Hepatocyte (in vitro differentiated cells): ENCODE measurements around the gene RDM1. TPM values are rescaled to one million over a fixed set of nuclear protein-coding genes. Genes with fewer than 3 reads are reported as not detected.

Source experiments
- DNase-seq: peaks from one replicate; pipeline ENCODE4 v3.0.0-alpha.2; 2016; ENCODE audit warnings: low spot score
- H2AFZ ChIP-seq: fragments of 200-600 bp; sonication (generic); 2 replicates; pipeline ENCODE4 v1.6.0; 2016; ENCODE audit warnings: antibody characterized with exemption, mild to moderate bottlenecking
- H3K27ac ChIP-seq: fragments of 200-600 bp; sonication (generic); 2 replicates; pipeline ENCODE4 v1.5.1; 2016; ENCODE audit warnings: mild to moderate bottlenecking
- H3K27me3 ChIP-seq: fragments of 200-600 bp; sonication (generic); 2 replicates; pipeline ENCODE4 v1.6.1; 2016
- H3K36me3 ChIP-seq: fragments of 200-600 bp; sonication (generic); replicated peaks from 2 replicates; pipeline ENCODE4 v1.5.1; 2016; ENCODE audit warnings: low read depth; ENCODE audit not compliant: insufficient read depth
- H3K4me1 ChIP-seq: fragments of 200-600 bp; sonication (generic); 2 replicates; pipeline ENCODE4 v1.5.1; 2016; ENCODE audit warnings: mild to moderate bottlenecking, moderate library complexity; ENCODE audit not compliant: insufficient read depth
- H3K4me2 ChIP-seq: fragments of 200-600 bp; sonication (generic); 2 replicates; pipeline ENCODE4 v1.6.0; 2016
- H3K4me3 ChIP-seq: fragments of 200-600 bp; sonication (generic); 2 replicates; pipeline ENCODE4 v1.5.1; 2016; ENCODE audit warnings: mild to moderate bottlenecking
- H3K79me2 ChIP-seq: fragments of 200-600 bp; sonication (generic); 2 replicates; pipeline ENCODE4 v1.6.0; 2017; ENCODE audit warnings: mild to moderate bottlenecking
- H3K9me2 ChIP-seq: fragments of 200-600 bp; sonication (generic); replicated peaks from 2 replicates; pipeline ENCODE4 v1.6.0; 2017; ENCODE audit warnings: mild to moderate bottlenecking; ENCODE audit not compliant: insufficient read depth
- H3K9me3 ChIP-seq: fragments of 200-600 bp; sonication (generic); 2 replicates; pipeline ENCODE4 v1.5.1; 2016; ENCODE audit warnings: low read depth, mild to moderate bottlenecking
- H4K20me1 ChIP-seq: fragments of 200-600 bp; sonication (generic); 2 replicates; pipeline ENCODE4 v1.6.0; 2016; ENCODE audit warnings: mild to moderate bottlenecking; ENCODE audit not compliant: insufficient read depth, poor library complexity, severe bottlenecking
- CTCF ChIP-seq: fragments of 200-600 bp; sonication (generic); IDR thresholded peaks from 2 replicates; pipeline ENCODE4 v1.5.1; 2016; ENCODE audit warnings: antibody characterized with exemption, mild to moderate bottlenecking; ENCODE audit not compliant: poor library complexity
- EZH2 ChIP-seq: fragments of 200-600 bp; sonication (generic); IDR thresholded peaks from 2 replicates; pipeline ENCODE4 v1.6.1; 2016; ENCODE audit warnings: antibody characterized with exemption, mild to moderate bottlenecking, borderline replicate concordance
- EZH2phosphoT487 ChIP-seq: fragments of 200-600 bp; sonication (generic); IDR thresholded peaks from one replicate; pipeline ENCODE4 v1.6.1; 2018; ENCODE audit warnings: antibody characterized with exemption, mild to moderate bottlenecking, low read depth, moderate library complexity; ENCODE audit not compliant: unreplicated experiment, severe bottlenecking
- WGBS: methylation state at CpG from one replicate; pipeline ENCODE4 v1.1.6; 2016; ENCODE audit warnings: low lambda C conversion rate; ENCODE audit errors: missing lambda C conversion rate; 5-methylcytosine and 5-hydroxymethylcytosine counted together
- polyA plus RNA-seq: library from polyadenylated mRNA; unstranded; fragments of >200 nt; fragmentation: Nextera tagmentation; extraction: Ambion mirVana; gene quantifications from 2 replicates; pipeline ENCODE4 v1.2.1, GENCODE V29; 2016
- total RNA-seq: library from RNA; depleted of rRNA; stranded (reverse); fragments of >200 nt; gene quantifications from 2 replicates; pipeline ENCODE4 v1.2.3, GENCODE V29; 2014

RDM1 gene
- total and polyA plus RNA-seq, 2 experiments from 2014 or later, result 0.87 TPM; not detected in 1

GRCh38 chr17:35909408-35909807 lies 21.2 kb downstream of the RDM1 start:
- H3K4me1 ChIP-seq, result no peaks in the 10 kb centered on the region
- H2AFZ ChIP-seq, result no peak overlapping the region
- no peaks in the 10 kb centered on the region for H3K9me2 ChIP-seq
- TF ChIP-seq CTCF (no peak), EZH2phosphoT487 (no peak), EZH2 (no peak)
- H3K36me3 ChIP-seq, result no peaks in the 10 kb centered on the region
- no peaks in the 10 kb centered on the region for H3K79me2 ChIP-seq
- WGBS, result 77% methylated on average over 3 of the region's 3 CpGs
- H3K4me2 ChIP-seq, result no peak overlapping the region
- no peak overlapping the region for H3K4me3 ChIP-seq
- H3K27me3 ChIP-seq, result no peaks in the 10 kb centered on the region
- no peak overlapping the region for H3K27ac ChIP-seq
- H4K20me1 ChIP-seq, result no peaks in the 10 kb centered on the region
- DNase-seq, result no peak
- H3K9me3 ChIP-seq, result no peaks in the 10 kb centered on the region

- no peaks in the 10 kb centered on the region for H3K79me2 ChIP-seq
- H3K4me3 ChIP-seq, result no peak overlapping the region
- H3K27me3 ChIP-seq, result no peaks in the 10 kb centered on the region
- H3K9me2 ChIP-seq, result no peaks in the 10 kb centered on the region
- H3K4me2 ChIP-seq, result no peak overlapping the region
- H4K20me1 ChIP-seq, result no peaks in the 10 kb centered on the region
- H2AFZ ChIP-seq, result no peak overlapping the region
- H3K27ac ChIP-seq, result no peak overlapping the region
- H3K36me3 ChIP-seq, result no peaks in the 10 kb centered on the region
- no peaks in the 10 kb centered on the region for H3K4me1 ChIP-seq
- no peak for DNase-seq
- 70% methylated on average over 5 of the region's 5 CpGs for WGBS
- no peak for TF ChIP-seq EZH2phosphoT487
- TF ChIP-seq EZH2, result no peak
- TF ChIP-seq CTCF, result no peak
- H3K9me3 ChIP-seq, result no peaks in the 10 kb centered on the region
Observed at GRCh38 chr17:35907691-35908090, 22.9 kb downstream of the RDM1 start.

DNA sequence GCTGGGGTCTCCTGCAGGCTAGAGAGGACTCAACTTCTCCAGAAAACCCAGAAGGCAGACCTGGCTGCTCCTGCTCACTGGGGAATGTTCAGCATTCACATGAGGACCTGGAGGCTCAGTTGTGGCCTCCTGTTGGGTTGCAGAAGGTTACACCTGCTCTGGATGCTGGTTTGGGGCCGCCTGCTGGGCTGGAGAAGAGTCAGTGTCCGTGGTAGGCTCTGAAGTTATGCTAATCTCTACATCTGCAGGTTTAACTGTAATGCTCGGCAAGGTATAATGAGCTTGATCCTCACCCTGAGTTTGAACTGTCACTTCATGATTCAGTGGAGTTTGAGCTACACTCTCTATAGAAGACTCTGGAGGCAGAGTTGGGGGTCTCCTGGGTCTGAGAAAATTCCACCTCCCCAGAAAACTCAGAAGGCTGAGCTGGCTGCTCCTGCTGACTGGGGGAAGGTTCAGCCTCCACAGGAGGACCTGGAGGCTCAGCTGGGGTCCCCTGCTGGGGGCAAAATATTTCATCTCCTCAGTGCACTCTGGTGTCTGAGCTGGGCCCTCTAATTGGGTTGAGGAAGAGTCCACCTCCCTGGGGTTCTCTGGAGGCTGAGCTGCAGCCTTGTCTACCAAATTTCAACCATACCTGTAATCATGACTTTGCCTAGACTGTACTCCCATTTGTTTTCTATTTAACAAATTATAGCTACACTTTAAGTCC lies 23.5 kb downstream of the RDM1 start:
- Histone ChIP-seq H3K9me2 (no peaks in the 10 kb centered on the region), H3K4me1 (no peaks in the 10 kb centered on the region), H3K4me2 (no peak overlapping the region), H2AFZ (no peak overlapping the region), H3K36me3 (no peaks in the 10 kb centered on the region), H3K27me3 (no peaks in the 10 kb centered on the region), H4K20me1 (no peaks in the 10 kb centered on the region), H3K79me2 (no peaks in the 10 kb centered on the region), H3K27ac (no peak overlapping the region), H3K9me3 (no peaks in the 10 kb centered on the region), H3K4me3 (no peak overlapping the region)
- 82% methylated on average over 3 of the region's 3 CpGs for WGBS
- DNase-seq, result no peak
- no peak for TF ChIP-seq EZH2phosphoT487
- TF ChIP-seq EZH2, result no peak
- no peak for TF ChIP-seq CTCF
